Dedifferentiated amniotic fluid mesenchymal stem cell (primary cell): ENCODE data around the gene CD300H.

ENCODE experiments used
- DNase-seq: peaks from one replicate; pipeline ENCODE4 v3.0.0-alpha.2; 2016; ENCODE audit errors: extremely low spot score

Gene CD300H

GRCh38 chr17:74549343-74549742 is 18.0 kb downstream of the CD300H start:
- DNase-seq, result no peak

- DNase-seq, result no peak
Observed at GRCh38 chr17:74547736-74548135, 19.6 kb downstream of the CD300H start.

GRCh38 chr17:74547264-74547663 is 20.0 kb downstream of the CD300H start:
- DNase-seq, result no peak

DNA sequence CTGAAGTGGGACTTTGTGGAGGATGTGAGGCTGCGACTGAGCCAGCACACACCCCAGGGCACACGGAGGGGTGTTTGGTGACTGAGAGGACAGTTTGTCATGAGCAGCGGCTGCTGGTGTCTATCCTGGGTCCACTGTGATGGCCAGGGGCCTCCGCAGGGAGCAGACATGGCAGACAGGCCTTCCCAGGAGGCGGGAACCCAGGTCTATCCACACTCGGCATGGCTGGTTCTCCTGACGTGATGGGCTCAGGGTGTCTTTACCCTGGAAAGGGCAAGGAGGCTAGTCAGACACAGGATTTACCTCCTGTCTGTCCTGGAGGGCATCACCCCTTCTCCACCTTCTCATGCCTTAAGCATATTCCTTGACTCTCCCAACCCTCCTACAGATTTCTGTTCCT is 20.7 kb downstream of the CD300H start:
- DNase-seq, result no peak

GRCh38 chr17:74545843-74546230 is 21.5 kb downstream of the CD300H start, which contains the start of gene CD300C:
Gene CD300C (minus strand): TSS chr17:74546115. CDS start chr17:74545782, 333 bp downstream.
- DNase-seq, result no peak

DNA sequence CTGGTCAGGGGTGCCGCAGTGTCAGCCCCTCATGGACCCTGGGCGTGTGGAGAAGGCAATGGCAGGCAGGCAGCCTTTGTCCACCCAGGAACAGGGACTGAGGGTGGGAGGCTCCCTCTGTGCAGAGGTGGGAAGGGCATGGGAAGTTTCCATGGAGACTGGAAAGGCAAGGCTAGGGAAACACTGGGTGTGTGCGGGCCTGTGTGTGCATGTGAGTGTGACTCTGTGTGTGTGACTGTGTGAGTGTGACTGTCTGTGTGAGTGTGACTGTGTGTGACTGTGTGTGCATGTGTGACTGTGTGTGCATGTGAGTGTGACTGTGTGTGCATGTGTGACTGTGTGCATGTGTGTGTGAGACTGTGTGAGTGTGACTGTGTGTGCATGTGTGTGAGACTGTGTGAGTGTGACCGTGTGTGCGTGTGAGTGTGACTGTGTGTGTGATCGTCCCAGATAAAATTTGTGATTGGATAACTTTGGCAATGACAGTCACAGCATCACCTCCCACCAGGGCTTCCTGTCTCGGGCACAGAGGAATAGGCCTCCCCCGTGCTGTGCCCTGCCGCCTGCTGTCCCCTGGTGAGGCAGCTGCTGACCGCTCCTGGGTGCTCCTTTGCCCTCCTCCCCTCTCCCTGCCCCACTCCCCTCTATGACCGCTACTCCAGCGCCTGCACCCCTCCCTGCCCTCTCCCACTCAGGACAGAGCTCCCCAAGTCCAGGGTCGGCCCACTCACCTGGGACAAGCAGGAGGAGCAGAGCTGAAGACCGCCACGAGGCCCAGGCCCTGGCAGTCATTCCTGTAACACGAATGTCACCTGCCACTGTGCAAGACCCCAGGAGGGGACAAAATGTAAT is 22.1 kb downstream of the CD300H start:
- no peak for DNase-seq

DNA sequence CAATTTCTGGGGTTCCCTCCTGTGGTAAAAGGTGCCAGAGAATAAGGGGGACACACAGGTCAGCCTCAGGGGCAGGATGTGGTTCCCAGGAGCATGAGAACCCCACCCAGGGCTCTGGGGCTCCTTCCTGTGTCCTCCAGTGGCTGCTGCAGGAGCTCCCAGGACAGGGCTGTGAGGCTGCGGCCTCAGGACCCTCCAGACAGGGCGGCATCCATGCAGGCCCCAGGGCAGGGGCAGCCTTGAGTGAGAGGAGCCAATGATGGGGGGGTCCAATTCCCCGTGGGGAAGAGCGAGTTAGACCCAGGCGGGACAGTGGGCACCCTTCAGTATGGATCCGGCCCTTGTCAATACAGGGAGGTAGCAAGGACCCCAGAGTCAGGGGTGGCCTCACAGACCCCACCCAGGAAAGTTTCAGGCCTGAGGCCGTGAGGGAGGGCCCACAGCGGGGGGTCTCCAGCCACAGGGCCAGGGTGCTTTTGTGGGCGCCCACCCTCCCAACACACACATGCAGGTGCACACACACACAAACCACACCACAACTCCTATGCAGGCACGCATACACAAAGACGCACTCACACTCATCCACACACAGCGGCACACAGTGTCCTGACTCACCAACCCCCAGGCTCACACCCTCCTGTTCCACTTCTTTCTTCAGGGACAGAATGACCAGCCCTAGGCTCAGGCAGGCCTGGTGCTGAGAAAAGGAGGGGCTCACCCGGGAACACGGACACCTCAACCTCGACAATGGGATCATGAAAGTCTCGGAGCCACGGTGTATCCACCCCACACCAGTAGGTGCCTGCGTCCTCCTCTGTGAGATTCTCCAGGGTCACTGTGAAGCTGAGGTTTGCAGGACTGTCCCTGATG is 23.2 kb downstream of the CD300H start:
- DNase-seq, result no peak

DNA sequence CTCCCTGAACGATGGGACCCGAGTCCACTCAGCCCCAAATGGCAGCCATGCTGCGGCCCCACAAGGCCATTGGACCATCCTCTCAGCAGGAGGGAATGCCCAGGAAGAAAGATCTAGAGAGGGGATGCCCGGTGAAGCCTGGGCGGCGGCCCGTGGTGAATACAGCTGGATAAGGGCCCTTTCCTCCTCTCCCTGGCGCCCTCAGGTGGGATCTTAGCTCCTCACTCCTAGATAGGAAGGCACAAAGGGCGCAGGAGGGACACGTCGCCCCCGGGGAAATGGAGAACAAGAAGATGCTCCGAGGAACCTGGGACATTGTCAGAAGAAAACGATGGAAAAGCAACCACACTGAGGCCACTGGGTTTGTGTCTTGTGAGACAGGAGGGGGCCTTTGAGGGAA is 23.9 kb downstream of the CD300H start:
- no peak for DNase-seq

DNA sequence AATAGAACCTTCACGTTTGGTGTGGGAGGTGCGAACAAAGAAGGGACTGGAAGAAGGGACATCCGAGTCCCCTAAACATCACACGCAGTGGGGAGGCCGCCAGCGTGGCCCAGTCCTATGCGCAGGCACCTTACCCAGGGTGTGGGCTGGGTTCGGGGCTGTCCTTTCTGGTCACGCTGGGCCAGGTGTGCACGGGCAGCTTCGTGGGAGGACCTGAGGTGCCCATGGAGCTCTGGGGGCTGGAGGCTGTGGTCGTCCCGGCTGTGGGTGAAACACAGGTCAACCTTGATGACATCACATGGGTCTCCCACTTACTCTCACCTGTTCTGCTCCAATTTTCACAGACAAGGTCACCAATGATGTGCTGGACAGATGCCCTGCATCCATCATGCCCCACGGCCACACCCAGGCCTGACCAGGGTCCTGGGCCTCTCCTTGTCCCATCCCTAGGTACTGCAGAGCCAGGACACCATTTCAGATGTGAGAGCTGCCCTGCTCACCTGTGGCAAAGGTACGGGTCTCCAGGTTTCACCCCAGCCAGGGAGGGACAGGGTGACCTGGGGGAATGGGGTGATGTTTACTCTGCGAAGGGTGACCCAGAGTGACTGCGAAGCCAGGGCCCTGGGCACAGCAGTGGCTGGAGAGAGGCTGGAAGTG is 24.5 kb downstream of the CD300H start:
- no peak for DNase-seq

DNA sequence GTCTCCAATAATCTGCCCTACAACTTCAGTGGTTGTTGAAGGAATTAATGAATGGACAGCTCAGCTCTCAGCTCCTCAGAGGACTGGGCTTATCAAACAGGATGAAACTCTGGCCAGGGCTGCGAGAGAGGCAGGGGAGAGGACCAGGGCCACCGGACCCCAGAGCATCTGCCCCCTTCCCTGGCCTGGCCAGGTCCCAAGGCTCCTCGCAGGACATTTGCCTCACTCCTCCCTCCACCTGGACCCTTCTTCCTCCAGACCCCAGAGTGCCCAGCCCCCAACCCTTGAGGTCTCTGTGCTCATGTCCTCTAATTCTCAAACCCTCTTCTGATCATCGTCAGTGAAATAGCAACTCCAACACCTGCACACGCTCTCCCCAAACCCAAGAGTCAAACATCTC is 25.1 kb downstream of the CD300H start:
- no peak for DNase-seq

DNA sequence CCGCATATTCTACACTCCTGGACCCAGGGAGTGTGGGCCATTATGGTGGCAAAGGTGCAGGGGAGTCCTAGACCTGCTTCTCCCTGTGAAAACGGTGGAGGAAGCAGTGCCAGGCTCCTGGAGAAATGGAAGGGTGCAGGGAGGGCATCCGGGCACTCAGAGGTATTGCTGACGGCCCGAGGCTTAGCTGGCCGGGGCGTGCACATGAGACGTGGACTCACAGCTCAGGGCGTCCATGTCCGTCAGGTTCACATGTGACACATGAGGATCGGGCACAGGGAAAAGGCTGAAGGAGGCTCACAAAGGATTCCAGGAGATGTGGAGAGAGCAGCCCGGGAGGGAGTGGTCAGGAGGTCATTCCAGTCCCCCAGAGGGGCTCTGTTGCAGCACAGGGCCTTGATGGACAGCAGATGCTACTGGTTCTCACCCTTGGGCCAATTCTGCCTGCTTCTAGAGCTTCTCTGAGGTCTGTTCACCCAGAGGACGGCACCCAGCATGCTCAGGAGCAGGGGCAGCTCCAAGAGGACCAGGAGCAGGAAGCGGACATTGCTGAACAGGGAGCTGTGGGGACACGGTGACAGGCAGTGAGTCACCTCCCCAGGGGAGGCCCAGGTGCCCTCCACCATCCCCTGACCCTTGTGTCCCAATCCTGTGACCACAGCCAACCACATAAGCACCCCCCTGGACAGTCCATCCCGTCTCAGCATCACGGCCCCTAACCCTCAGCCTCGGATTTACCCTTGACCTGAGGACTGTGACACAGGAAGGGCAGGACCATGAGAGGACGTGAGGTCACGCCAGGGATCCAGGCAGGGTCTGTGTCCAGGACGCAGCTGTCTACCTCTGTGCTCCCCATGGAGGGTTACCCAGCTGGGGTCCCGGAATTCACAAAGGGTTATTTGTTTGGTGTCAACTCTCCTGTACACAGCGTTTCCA is 25.9 kb downstream of the CD300H start:
- DNase-seq, result no peak

GRCh38 chr17:74539281-74539820 is 28.0 kb downstream of the CD300H start:
- DNase-seq, result no peak

- no peak for DNase-seq
Observed at GRCh38 chr17:74536890-74537289, 30.4 kb downstream of the CD300H start.

- DNase-seq, result no peak
Observed at GRCh38 chr17:74532115-74532514, 35.2 kb downstream of the CD300H start.

- no peak for DNase-seq
Observed at GRCh38 chr17:74531231-74531761, 36.0 kb downstream of the CD300H start, which contains the start of gene CD300LB. Gene CD300LB (minus strand): TSS chr17:74531475. CDS start chr17:74531350, 125 bp downstream.

- no peak for DNase-seq
Observed at GRCh38 chr17:74530831-74531150, 36.5 kb downstream of the CD300H start.

DNA sequence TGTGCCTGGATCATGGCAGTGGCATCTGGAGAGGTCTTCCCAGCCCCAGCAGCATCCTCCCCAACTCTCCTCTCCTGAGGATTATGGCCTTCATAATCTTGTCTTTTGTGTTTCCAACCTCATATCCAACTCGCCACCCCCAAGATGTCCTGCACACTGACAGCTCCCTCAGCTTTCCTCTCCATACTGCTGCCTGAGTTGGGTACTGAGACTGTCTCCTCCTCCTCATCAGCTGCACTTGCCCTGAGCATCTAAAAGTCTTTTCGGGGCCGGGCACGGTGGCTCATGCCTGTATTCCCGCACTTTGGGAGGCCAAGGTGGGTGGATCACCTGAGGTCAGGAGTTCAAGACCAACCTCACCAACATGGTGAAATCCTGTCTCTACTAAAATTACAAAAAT is 38.1 kb downstream of the CD300H start:
- no peak for DNase-seq

- DNase-seq, result no peak
Observed at GRCh38 chr17:74528491-74529199, 38.7 kb downstream of the CD300H start.

DNA sequence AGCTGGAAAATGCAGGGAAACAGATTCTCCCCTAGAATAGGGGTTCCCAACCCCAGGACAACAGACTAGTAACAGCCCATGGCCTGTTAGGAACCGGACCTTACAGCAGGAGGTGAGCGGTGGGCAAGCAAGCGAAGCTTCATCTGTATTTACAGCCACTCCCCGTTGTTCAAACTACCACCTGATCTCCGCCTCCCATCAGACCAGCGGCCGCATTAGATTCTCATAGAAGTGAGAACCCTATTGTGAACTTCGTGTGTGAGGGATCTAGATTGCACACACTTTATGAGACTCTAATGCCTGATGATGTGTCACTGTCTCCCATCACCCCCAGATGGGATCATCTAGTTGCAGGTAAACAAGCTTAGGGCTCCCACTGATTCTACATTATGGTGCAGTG is 39.6 kb downstream of the CD300H start:
- DNase-seq, result no peak

DNA sequence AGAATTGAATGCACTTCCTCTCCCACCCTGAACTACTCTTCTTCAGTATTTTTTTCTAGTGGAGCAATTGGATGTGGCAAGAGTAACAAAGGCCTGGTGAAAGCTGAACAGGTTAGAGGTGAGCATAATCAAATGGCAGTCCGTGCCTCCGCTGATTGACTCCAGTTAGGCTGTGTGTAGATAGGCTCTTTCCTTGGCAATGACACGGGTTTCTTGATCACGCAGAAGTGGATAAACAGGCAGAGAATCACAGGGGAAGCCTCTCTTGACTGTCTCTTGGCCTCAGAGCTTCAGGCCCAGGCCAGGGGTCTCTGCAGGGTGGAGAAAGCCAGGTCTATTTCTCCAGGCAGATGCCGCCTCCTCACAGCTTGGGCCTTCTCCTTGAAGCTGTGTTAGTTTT is 40.2 kb downstream of the CD300H start:
- no peak for DNase-seq
